Measurements from ENCODE around the gene SMIM44. TPM values are rescaled to one million over a fixed set of nuclear protein-coding genes. Genes with fewer than 3 reads are reported as not detected.

The SMIM44 gene
- total RNA-seq, 1 donor from 2014 or later = not detected

- ATAC-seq = peak; percentile 4
- Histone ChIP-seq H3K4me1 (peaks cover 11% of the 10 kb centered on the region), H3K27me3 (no peaks in the 10 kb centered on the region), H3K4me3 (peak overlapping the region; percentile 95), H3K9me3 (no peaks in the 10 kb centered on the region), H3K27ac (peak overlapping the region; percentile 100), H3K36me3 (peaks cover 18% of the 10 kb centered on the region)
- no peak for DNase-seq
- no peak for TF ChIP-seq CTCF (IDR thresholded peaks at IDR 0.05)
- intact Hi-C loops (cut with DNase I) = no loop called here
Measured at GRCh38 chr19:3499738-3500428, 16.6 kb upstream of the SMIM44 start.

GRCh38 chr19:3497757-3498520, 14.7 kb upstream of the SMIM44 start:
- intact Hi-C loops (cut with DNase I) = no loop called here
- TF ChIP-seq CTCF (IDR thresholded peaks at IDR 0.05) = no peak
- no peaks in the 10 kb centered on the region for H3K9me3 ChIP-seq
- H3K4me1 ChIP-seq = peaks cover 11% of the 10 kb centered on the region
- peaks cover 31% of the 10 kb centered on the region for H3K36me3 ChIP-seq
- no peak overlapping the region for H3K4me3 ChIP-seq
- DNase-seq = no peak
- H3K27ac ChIP-seq = no peak overlapping the region
- no peaks in the 10 kb centered on the region for H3K27me3 ChIP-seq
- ATAC-seq = no peak

GRCh38 chr19:3496392-3497273, 13.4 kb upstream of the SMIM44 start:
- H3K27me3 ChIP-seq = no peaks in the 10 kb centered on the region
- no peak overlapping the region for H3K4me3 ChIP-seq
- no peak overlapping the region for H3K27ac ChIP-seq
- intact Hi-C loops (cut with DNase I) = no loop called here
- no peak for DNase-seq
- no peak for ATAC-seq
- no peak for TF ChIP-seq CTCF (IDR thresholded peaks at IDR 0.05)
- peaks cover 11% of the 10 kb centered on the region for H3K4me1 ChIP-seq
- H3K36me3 ChIP-seq = peaks cover 44% of the 10 kb centered on the region
- no peaks in the 10 kb centered on the region for H3K9me3 ChIP-seq

GRCh38 chr19:3494559-3494958, 11.3 kb upstream of the SMIM44 start:
- DNase-seq = no peak
- H3K27me3 ChIP-seq = no peaks in the 10 kb centered on the region
- H3K4me1 ChIP-seq = peaks cover 2% of the 10 kb centered on the region
- TF ChIP-seq CTCF (IDR thresholded peaks at IDR 0.05) = no peak
- H3K36me3 ChIP-seq = peaks cover 49% of the 10 kb centered on the region
- ATAC-seq = no peak
- no peak overlapping the region for H3K4me3 ChIP-seq
- no peaks in the 10 kb centered on the region for H3K9me3 ChIP-seq
- no peak overlapping the region for H3K27ac ChIP-seq
- intact Hi-C loops (cut with DNase I) = no loop called here

GRCh38 chr19:3494051-3494450, 10.8 kb upstream of the SMIM44 start:
- H3K9me3 ChIP-seq = no peaks in the 10 kb centered on the region
- H3K4me1 ChIP-seq = no peaks in the 10 kb centered on the region
- intact Hi-C loops (cut with DNase I) = no loop called here
- no peak for TF ChIP-seq CTCF (IDR thresholded peaks at IDR 0.05)
- DNase-seq = no peak
- peak; percentile 35 for ATAC-seq
- no peak overlapping the region for H3K4me3 ChIP-seq
- no peaks in the 10 kb centered on the region for H3K27me3 ChIP-seq
- no peak overlapping the region for H3K27ac ChIP-seq
- H3K36me3 ChIP-seq = peaks cover 49% of the 10 kb centered on the region
